Stomach (tissue), 9 donors: ENCODE data around the gene MRPS24. TPM values are rescaled to one million over a fixed set of nuclear protein-coding genes. Genes with fewer than 3 reads are reported as not detected.

Source experiments
- DNase-seq, 2 donors: peaks; one replicate each; pipeline versions ENCODE4 v3.0.0 to v3.0.0-alpha.2; 2013 to 2019
- H3K27ac ChIP-seq, 5 donors: fragments of 200-600 bp in 4 of 5; sonication (generic) in 4 of 5; one replicate each; pipeline ENCODE4 v1.5.1; 2013 to 2019; ENCODE audit warnings: mild to moderate bottlenecking in 1 of 5, moderate library complexity in 1 of 5
- H3K27me3 ChIP-seq, 3 donors: fragments of 200-600 bp; sonication (generic); one replicate each; pipeline ENCODE4 v1.5.1; 2017 to 2019; ENCODE audit warnings: mixed run types in 1 of 3
- H3K36me3 ChIP-seq, 4 donors: fragments of 200-600 bp; sonication (generic); 1 replicate in 3 of 4; 2 replicates in 1 of 4; pipeline ENCODE4 v1.5.1; 2016 to 2019
- H3K4me1 ChIP-seq, 4 donors: fragments of 200-600 bp; sonication (generic); one replicate each; pipeline ENCODE4 v1.5.1; 2016 to 2019
- H3K4me3 ChIP-seq, 4 donors: fragments of 200-600 bp; sonication (generic) in 3 of 4; one replicate each; pipeline ENCODE4 v1.5.1; 2016 to 2019; ENCODE audit warnings: mild to moderate bottlenecking in 1 of 4
- H3K9me3 ChIP-seq, 4 donors: fragments of 200-600 bp; sonication (generic); one replicate each; pipeline ENCODE4 v1.5.1; 2016 to 2019
- CTCF ChIP-seq, 7 experiments: fragments of 450-650 bp in 4 of 7; fragments of 200-600 bp in 3 of 7; sonication (generic) in 3 of 7; IDR thresholded peaks; one replicate each; pipeline ENCODE4 v1.5.1; 2016 to 2019; ENCODE audit warnings: antibody characterized with exemption in 7 of 7, control low read depth in 2 of 7, mild to moderate bottlenecking in 1 of 7
- EP300 ChIP-seq: sonication (generic); formaldehyde crosslinking; IDR thresholded peaks from one replicate; pipeline ENCODE4 v1.6.1; 2017; ENCODE audit warnings: antibody characterized with exemption
- POLR2A ChIP-seq, 4 donors: fragments of 450-650 bp; IDR thresholded peaks; one replicate each; pipeline ENCODE4 v1.6.1; 2016; ENCODE audit warnings: antibody characterized with exemption in 4 of 4, control low read depth in 2 of 4, mild to moderate bottlenecking in 1 of 4, moderate library complexity in 1 of 4
- POLR2AphosphoS5 ChIP-seq, 3 donors: sonication (generic); formaldehyde crosslinking; IDR thresholded peaks; one replicate each; pipeline ENCODE4 v1.6.1; 2016; ENCODE audit warnings: antibody characterized with exemption in 3 of 3
- WGBS, 5 donors: extraction: QIAGEN DNeasy Blood & Tissue Kit in 3 of 5; methylation state at CpG; one replicate each; pipeline versions ENCODE4 v1.1.5 to v1.1.7; 2013 to 2018; 5-methylcytosine and 5-hydroxymethylcytosine counted together
- intact Hi-C: fragments of 100-400 bp; cut with DNase I; formaldehyde crosslinking; loops from one replicate; pipeline ENCODE4 v1.15.1; 2023; ENCODE audit warnings: low total_unique reads
- polyA plus RNA-seq, 3 donors: library from polyadenylated mRNA; stranded (reverse); fragments of 200-250 nt; gene quantifications; one replicate each; pipeline ENCODE4 v1.2.3, GENCODE V29; 2013
- total RNA-seq, 5 donors: library from RNA; depleted of rRNA; stranded (reverse); fragments of >200 nt; gene quantifications; one replicate each; pipeline versions ENCODE4 v1.1.0 to v1.2.3, GENCODE V29; 2014 to 2016
- donor health status: healthy with polysubstance abuse.
- donor health status: Bipolar disorder and iron deficiency.
- donor health status: healthy.

MRPS24 gene
- total and polyA plus RNA-seq, 8 donors = 17.1 to 200 (median 167) TPM; not detected in 1

GRCh38 chr7:43855176-43855575, 14.1 kb downstream of the MRPS24 start:
- H3K27ac ChIP-seq = no peak overlapping the region
- no peak for TF ChIP-seq POLR2AphosphoS5 (IDR thresholded peaks at IDR 0.05)
- TF ChIP-seq CTCF (IDR thresholded peaks at IDR 0.05) = no peak
- TF ChIP-seq POLR2A (IDR thresholded peaks at IDR 0.05) = no peak
- no peak for TF ChIP-seq EP300
- no peak overlapping the region for H3K4me3 ChIP-seq
- no peak for DNase-seq
- no peaks in the 10 kb centered on the region for H3K4me1 ChIP-seq
- no peaks in the 10 kb centered on the region for H3K9me3 ChIP-seq
- intact Hi-C loops = no loop called here
- no peaks in the 10 kb centered on the region for H3K27me3 ChIP-seq
- no peaks in the 10 kb centered on the region for H3K36me3 ChIP-seq

GRCh38 chr7:43851805-43852204, 17.5 kb downstream of the MRPS24 start:
- Histone ChIP-seq H3K4me1 (no peaks in the 10 kb centered on the region), H3K27ac (no peak overlapping the region), H3K9me3 (no peaks in the 10 kb centered on the region), H3K36me3 (no peaks in the 10 kb centered on the region), H3K4me3 (no peak overlapping the region), H3K27me3 (peaks cover 0 to 3% (median 0%) of the 10 kb centered on the region in 3 donors)
- DNase-seq = no peak
- TF ChIP-seq POLR2AphosphoS5 (IDR thresholded peaks at IDR 0.05) = no peak
- no peak for TF ChIP-seq EP300
- no peak for TF ChIP-seq POLR2A (IDR thresholded peaks at IDR 0.05)
- TF ChIP-seq CTCF (IDR thresholded peaks at IDR 0.05) = no peak
- intact Hi-C loops = no loop called here
- 85 to 90% (median 86%) methylated on average over 2 of the region's 2 CpGs for WGBS, 5 donors

- 90 to 92% (median 92%) methylated on average over 5 of the region's 5 CpGs for WGBS, 5 donors
- DNase-seq = no peak
- TF ChIP-seq POLR2A (IDR thresholded peaks at IDR 0.05) = no peak
- no peak for TF ChIP-seq POLR2AphosphoS5 (IDR thresholded peaks at IDR 0.05)
- TF ChIP-seq EP300 = no peak
- TF ChIP-seq CTCF (IDR thresholded peaks at IDR 0.05) = no peak
- intact Hi-C loops = no loop called here
- Histone ChIP-seq H3K36me3 (no peaks in the 10 kb centered on the region), H3K4me3 (no peak overlapping the region), H3K27me3 (peaks cover 0 to 11% (median 0%) of the 10 kb centered on the region in 3 donors), H3K27ac (no peak overlapping the region), H3K9me3 (no peaks in the 10 kb centered on the region), H3K4me1 (no peaks in the 10 kb centered on the region)
Observed at GRCh38 chr7:43850348-43851116, 18.8 kb downstream of the MRPS24 start.

- no peak overlapping the region for H3K4me3 ChIP-seq
- H3K9me3 ChIP-seq = no peaks in the 10 kb centered on the region
- peaks cover 0 to 11% (median 0%) of the 10 kb centered on the region in 3 donors for H3K27me3 ChIP-seq
- intact Hi-C loops = no loop called here
- TF ChIP-seq EP300 (no peak), POLR2AphosphoS5 (IDR thresholded peaks at IDR 0.05) (no peak), POLR2A (IDR thresholded peaks at IDR 0.05) (no peak), CTCF (IDR thresholded peaks at IDR 0.05) (no peak)
- H3K27ac ChIP-seq = no peak overlapping the region
- no peaks in the 10 kb centered on the region for H3K36me3 ChIP-seq
- 46 to 68% (median 58%) methylated on average over 2 of the region's 2 CpGs for WGBS, 5 donors
- no peak for DNase-seq
- no peaks in the 10 kb centered on the region for H3K4me1 ChIP-seq
Observed at GRCh38 chr7:43849047-43849446, 20.3 kb downstream of the MRPS24 start.
